Frontal cortex (tissue), 4 donors: Measurements from ENCODE around the gene PLEKHM3. TPM values are rescaled to one million over a fixed set of nuclear protein-coding genes. Genes with fewer than 3 reads are reported as not detected.
"Not testable (repeated sequence)": the region's sequence is repeated elsewhere in the genome, so short reads cannot be mapped to it uniquely, and the experiment has no call there.

Experiments used
- DNase-seq, 2 donors: peaks; one replicate each; pipeline ENCODE4 v3.0.0; 2012; ENCODE audit warnings: low spot score in 2 of 2
- FAIRE-seq: peaks from 2 replicates; lab custom pipeline; 2012; peaks lifted over from hg19 to GRCh38; lab: Jason Lieb, UNC
- total RNA-seq: library from RNA; depleted of rRNA; stranded (reverse); fragments of >200 nt; gene quantifications from one replicate; pipeline ENCODE4 v1.2.3, GENCODE V29; 2014
- donor health status: control.
- donor health status: control.
- donor health status: control.

PLEKHM3 gene
- total RNA-seq, 1 donor from 2014 or later = 34.6 TPM

DNA sequence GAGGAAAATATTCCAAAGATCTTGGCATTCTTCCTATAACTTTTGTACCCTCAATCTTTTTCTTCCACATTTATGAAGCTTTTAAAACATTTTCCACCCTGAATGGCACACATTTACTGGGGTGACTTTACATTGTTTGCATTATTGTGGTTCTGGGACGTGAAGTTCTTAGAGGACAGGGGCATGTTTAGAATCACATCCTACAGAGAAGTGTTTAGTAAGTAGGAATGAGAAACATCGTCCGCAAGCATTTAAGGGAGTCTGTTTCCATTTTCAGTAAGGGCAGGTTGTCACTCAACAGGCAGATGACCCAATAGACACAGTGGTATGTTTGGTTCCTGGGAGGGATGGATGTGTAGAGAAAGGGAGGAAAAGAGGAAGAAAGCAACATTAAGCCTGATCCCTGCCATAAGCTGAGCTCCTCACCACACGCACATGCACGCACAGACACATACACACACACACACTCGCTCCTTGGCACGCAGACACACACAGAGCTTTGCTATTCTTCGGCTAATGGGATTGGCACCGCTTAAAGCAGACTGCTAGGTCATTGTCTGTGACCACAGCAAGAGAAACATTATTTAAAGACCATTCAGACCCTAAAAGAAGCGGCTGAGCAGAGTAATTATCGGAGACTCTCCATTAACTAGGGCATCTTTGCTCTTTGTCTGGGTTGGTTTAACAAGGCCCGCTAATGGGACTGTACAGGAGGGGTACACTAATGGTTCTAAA, 14.2 kb upstream of the PLEKHM3 start:
- no peak for DNase-seq

DNA sequence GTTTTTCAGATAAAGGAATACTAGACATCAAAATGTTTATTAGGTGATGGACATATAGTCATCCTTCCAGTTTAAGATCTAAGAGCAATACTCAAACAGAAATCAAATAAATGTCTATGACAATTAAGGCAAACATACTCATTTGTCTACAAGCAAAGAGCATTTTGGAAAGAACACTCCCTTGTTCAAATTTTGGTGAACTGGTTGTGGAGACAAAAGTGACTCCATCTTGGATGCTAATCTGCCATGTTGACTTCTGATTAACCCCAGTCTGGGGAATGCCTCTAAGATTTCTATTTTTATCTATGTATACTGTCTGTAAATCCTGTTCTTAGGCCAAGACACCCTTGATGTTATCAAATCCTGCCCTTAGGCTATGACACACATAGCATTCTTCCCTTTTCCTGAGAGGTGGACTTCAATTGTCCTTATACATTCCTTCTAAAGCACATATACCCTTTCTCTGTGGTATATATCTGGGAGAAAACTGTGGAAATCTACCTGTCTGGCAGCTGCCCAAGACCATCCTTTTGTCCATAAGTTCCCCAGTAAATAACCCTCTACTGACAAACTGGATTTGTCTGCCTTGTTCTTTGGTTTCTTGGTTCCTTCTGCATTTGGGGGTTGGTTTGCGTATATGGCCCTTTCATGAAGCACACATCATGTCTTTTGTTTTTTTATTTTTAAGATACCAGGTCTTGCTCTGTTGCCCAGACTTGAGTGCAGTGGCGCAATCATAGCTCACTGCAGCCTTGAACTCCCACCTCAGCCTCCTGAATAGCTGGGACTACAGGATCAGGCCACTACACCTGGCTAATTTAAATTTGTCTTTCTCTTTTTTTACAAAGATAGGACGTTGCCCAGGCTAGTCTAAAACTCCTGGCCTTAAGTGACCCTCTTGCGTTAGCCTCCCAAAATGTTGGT, 12.5 kb upstream of the PLEKHM3 start:
- FAIRE-seq (no peak), DNase-seq (no peak)

More for the DNA sequence above, 14.2 kb upstream of the PLEKHM3 start:
- no peak for FAIRE-seq

DNA sequence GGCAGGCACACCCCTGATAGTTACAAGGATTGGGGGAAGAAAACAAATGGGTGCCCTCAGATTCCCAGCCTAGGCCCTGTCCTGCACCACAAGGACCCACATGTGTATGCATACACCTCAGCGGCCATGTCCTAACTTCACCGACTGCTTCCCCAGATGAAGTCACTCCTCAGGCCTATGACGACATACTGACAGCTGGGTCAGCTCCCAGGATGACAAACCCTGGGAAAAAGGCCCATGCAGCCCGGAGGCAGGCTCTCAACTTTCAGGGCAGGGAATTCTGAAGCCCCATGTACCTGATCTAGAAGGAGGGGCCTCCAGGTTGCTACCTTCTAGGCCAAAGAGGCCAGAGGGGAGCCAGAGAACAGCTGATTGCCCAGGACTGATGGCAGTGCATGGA, 11.0 kb upstream of the PLEKHM3 start:
- DNase-seq = no peak
- FAIRE-seq = no peak

DNA sequence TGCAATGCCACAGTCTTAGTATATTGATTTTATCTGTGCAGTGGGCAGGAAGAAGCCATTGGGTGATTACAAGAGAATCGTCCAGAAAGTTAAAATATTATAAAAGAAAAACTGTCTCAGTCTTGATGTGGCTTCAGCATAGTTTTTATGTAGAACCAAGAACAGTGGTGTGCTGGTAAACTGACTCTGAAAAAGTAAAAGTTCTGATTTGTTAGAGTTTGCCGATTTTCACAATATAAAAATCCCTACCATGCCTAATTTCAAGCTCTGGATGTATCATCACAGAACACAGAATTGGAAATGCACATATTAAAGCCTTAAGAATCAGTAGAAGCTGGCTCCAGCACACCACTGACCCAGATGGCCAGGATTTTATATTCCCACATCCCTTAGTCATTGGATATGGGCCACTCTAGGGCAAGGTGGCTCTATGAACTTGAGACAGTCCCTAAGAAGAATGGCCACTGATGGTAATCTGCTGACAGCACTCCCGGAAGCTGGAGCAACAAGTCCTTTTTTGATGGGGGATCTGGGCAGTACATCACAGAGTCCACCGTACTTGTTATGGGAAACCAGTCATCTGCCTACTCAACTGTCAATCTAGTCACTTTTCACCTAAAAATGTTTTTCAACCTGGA, 9.3 kb upstream of the PLEKHM3 start:
- DNase-seq (no peak), FAIRE-seq (no peak)

- FAIRE-seq (no peak), DNase-seq (no peak)
These were observed 8.6 kb upstream of the PLEKHM3 start for GRCh38 chr2:208033701-208034502.

DNA sequence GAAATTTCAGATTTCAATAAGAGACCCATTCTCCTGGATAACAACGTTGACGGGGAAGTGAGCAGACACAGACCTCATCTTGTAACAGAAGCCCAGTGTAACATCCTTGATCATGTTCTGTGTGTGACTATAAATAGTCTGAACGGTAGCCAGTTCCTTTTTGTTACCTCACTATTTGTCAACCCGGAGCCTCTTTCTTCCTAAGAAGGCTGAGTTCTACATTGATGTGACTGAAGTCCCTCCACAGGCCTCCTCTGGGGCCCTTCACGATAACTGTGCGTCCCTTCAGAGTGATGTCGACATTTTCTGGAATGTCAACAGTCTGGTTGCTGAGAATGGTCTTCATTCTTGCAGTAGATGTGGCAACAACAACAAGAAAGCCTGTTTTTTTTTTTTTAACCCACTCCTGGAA, 6.3 kb upstream of the PLEKHM3 start:
- DNase-seq (no peak), FAIRE-seq (no peak)

- no peak for FAIRE-seq
- DNase-seq = peak in 1 of 2 donors; percentile 25
These were observed 472 bp upstream of the PLEKHM3 start for GRCh38 chr2:208025814-208026184.

- DNase-seq = no peak
- FAIRE-seq = no peak
These were observed 1.2 kb downstream of the PLEKHM3 start for GRCh38 chr2:208024091-208024490.

- DNase-seq = no peak
- FAIRE-seq = no peak
These were observed 5.1 kb downstream of the PLEKHM3 start for GRCh38 chr2:208020253-208020652.

- not testable (repeated sequence) for DNase-seq, FAIRE-seq
These were observed 7.1 kb downstream of the PLEKHM3 start for GRCh38 chr2:208018124-208018712.

DNA sequence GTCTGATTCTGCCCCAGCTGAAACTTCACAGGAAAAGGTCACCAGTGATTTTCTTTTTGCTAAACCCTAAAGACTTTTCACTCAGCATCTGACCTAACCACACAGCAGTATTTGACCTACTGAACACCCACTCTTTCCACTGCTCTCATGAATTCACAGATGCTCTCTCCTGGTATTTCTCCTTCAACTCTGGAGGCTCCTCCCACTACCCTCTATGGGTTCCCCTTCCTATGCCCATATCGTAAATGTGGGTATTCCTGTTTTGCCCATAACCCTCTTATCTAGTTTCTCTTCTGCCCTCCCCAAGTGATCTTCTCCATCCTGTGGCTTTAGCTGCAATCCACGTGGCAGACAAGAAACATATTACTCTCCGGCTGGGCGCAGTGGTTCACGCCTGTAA, 7.6 kb downstream of the PLEKHM3 start:
- DNase-seq = no peak
- FAIRE-seq = no peak

GRCh38 chr2:208015475-208015874, 9.9 kb downstream of the PLEKHM3 start:
- DNase-seq = no peak
- FAIRE-seq = no peak

- no peak for FAIRE-seq
These were observed 11.8 kb downstream of the PLEKHM3 start for GRCh38 chr2:208013285-208014178.

DNA sequence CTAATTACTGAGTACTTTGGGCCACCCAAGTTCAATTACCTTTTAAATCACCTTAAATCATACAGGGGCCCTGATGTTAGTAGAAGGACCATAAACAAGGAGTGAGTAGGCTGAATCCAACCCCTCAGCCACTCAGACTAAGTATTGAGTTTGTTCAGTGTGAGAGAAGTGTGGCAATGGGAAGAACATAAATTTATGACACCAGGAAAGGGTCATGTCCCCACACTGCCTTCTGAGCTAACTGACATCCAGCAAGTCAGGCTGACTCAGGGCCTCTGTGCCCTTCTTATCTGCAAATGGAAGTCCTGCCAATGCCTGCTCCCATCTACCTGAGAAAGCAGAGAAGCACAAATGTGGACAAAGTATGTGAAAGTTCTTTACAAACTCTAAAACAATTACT, 12.9 kb downstream of the PLEKHM3 start:
- no peak for FAIRE-seq

More at GRCh38 chr2:208013285-208014178, 11.8 kb downstream of the PLEKHM3 start:
- DNase-seq = no peak

DNA sequence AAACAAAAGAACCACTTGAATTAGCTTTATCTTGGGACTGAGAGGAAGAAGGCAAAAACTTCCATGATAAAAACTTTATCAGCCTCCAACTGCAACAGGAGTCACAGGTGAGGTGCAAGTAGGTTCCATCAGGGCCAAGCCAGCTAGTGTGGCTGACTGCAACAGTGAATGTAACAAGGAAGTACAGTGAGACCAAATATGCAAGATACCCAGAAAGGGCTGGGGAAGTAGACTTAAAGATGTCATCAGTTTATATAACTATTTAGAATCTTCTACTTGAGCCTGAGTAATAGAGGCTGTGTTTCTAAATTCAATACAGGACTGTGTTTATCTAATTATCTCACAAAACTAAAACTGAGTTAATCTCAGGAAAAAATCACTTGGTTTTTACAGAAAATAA, 14.8 kb downstream of the PLEKHM3 start:
- no peak for FAIRE-seq

More for the DNA sequence above, 12.9 kb downstream of the PLEKHM3 start:
- DNase-seq = no peak

DNA sequence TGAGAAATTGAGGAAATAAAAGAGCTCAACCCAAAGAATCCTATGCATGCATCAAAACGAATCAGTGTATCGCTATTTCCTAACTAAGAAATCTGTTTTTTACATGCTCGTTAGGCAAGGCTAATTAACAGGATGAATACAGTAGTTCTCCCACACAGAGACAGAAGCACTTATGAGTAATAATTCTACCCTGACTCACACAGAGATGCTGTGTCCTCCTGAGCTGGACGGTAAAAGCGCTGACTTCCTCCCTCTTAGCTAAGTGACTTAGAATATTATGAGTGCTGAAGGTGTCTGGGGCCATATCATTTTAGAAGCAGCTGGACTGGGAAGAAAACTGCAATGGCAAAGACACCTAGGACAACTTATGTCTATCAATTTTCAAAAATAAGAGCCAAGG, 18.5 kb downstream of the PLEKHM3 start:
- FAIRE-seq (no peak), DNase-seq (no peak)

More for the DNA sequence above, 14.8 kb downstream of the PLEKHM3 start:
- no peak for DNase-seq

GRCh38 chr2:208006337-208006736, 19.0 kb downstream of the PLEKHM3 start:
- FAIRE-seq = no peak

DNA sequence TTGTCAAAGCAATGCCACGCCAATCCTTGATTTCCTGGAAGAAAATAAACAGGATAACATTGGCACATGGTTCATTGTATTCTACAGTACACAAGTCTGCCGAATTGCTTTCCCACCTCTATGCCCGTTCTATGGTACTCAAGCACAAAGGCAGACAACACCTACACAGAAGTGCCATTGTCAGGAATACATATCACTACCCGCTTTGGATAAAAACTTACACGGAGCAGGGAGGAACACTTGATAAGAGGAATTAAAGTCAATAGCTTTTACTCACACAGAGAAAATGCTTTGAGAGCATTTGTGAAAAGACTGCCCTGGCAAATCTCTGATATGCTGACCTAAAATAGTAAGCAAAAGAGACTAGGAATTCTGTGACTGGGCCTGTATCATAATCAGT, 23.4 kb downstream of the PLEKHM3 start:
- DNase-seq (no peak), FAIRE-seq (no peak)

More at GRCh38 chr2:208006337-208006736, 19.0 kb downstream of the PLEKHM3 start:
- no peak for DNase-seq
